GM12872 (cell line): Measurements from ENCODE around the gene DEPP1.

ENCODE experiments used
- CTCF ChIP-seq: IDR thresholded peaks from 3 replicates; pipeline ENCODE4 v1.5.1; 2011; ENCODE audit warnings: low read depth, mild to moderate bottlenecking, low read length, moderate library complexity; ENCODE audit not compliant: insufficient read depth

The DEPP1 gene

GRCh38 chr10:44986179-44986578, 7.6 kb upstream of the DEPP1 start:
- TF ChIP-seq CTCF = no peak

GRCh38 chr10:44985175-44985681, 6.6 kb upstream of the DEPP1 start:
- no peak for TF ChIP-seq CTCF

DNA sequence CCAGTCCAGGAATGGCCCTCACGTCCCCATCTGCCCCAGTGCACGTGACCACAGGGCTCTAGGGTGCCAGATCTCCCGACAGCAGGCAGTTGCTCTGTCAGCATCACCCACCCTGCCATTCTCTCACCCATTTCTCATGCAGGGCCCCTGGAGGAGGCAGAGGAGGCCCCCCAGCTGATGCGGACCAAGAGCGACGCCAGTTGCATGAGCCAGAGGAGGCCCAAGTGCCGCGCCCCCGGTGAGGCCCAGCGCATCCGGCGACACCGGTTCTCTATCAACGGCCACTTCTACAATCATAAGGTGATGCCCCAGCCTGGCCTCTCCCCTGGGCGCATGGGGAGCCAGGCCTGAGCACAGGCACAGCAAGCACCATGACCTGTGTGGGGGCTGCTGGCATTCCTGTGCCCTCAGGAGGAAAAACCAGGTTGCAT, 6.1 kb upstream of the DEPP1 start:
- TF ChIP-seq CTCF = no peak

DNA sequence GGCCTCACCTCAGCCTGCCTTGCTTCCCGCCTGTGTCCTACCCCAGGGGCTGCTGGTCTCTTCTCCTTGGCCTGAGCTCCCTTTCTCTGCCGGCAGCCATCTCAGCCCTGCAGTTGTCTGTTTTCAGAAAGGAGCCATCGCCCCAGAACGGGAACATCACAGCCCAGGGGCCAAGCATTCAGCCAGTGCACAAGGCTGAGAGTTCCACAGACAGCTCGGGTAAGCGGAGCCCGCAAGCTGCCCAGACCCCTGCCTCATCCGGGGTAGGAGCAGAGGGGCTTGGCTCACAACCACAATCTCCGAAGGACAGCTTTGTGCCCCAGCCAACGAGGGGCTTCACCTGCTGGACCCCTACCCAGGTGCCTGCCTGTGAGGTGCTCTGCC, 5.3 kb upstream of the DEPP1 start:
- no peak for TF ChIP-seq CTCF

DNA sequence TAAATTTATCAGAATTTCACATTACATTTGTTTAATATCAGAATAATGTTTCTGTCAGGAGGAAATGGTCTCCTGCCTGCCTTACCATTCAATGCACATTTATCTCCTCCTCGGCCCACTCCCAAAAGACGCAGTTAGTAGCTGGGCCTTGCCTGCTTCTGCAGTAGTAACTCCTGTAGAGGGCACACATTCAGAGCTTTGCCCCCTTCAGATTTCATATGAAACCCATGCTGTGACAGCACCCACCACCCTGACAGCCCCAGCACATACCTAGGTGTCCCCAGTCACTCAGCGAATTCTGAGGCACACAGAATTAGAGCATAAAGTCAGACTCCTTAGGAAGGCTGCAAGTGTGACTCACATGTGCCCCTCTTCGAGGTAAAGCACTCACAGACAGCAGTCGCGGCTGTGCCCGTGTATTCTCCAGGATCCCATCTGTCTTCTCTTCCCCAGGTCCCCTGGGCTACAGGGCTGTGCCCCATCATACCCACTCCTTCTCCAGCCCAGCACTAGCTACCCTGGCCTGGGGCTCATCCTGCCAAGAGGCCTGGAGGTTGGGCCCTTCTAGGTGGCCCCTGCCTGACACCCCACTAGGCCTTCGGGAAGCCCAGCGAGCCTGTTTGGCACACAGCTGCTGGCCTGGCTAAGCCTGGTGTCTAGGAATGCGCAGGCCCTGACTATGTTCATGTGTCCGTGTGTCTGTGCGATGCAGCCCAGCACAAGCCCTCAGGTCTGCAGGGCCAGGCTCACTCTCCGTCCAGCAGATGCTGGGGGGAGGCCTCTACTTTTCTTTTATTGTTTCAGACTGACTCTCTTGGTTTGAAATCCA, 4.7 kb upstream of the DEPP1 start:
- TF ChIP-seq CTCF = no peak

DNA sequence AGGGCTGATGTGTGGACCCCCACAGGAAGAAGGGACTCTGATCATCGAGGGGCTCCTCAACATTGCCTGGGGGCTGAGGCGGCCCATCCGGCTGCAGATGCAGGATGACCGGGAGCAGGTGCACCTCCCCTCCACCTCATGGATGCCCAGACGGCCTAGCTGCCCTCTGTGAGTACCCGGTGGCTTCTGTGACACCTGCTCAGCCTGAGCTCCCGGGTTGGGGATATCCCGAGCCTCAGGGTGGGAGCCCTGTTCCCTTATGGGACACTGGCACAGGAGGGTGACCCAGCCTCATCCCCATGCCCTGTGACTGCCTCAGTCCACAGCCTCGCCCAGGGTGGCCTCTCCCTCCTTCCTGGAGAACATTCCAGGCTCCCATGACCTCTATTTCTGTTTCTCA, 3.9 kb upstream of the DEPP1 start:
- TF ChIP-seq CTCF = no peak

- TF ChIP-seq CTCF = no peak
Measured at GRCh38 chr10:44982114-44982460, 3.5 kb upstream of the DEPP1 start.
